Neutrophil (primary cell): ENCODE results near the gene SLIT3.

ENCODE experiments used
- H3K27ac ChIP-seq: fragments of 200-600 bp; sonication (generic); 2 replicates; pipeline ENCODE4 v1.5.1; 2016; ENCODE audit warnings: mild to moderate bottlenecking, moderate library complexity
- H3K27me3 ChIP-seq: fragments of 200-600 bp; sonication (generic); 2 replicates; pipeline ENCODE4 v1.6.0; 2016; ENCODE audit warnings: mild to moderate bottlenecking
- H3K36me3 ChIP-seq: fragments of 200-600 bp; sonication (generic); 2 replicates; pipeline ENCODE4 v1.5.1; 2017
- H3K4me1 ChIP-seq, 2 experiments: fragments of 200-600 bp in 1 of 2; sonication (generic) in 1 of 2; 1 replicate in 1 of 2; 2 replicates in 1 of 2; pipeline versions ENCODE4 v1.5.1 to v1.6.1; 2013 to 2016; ENCODE audit warnings: low read depth in 1 of 2, low read length in 1 of 2, mild to moderate bottlenecking in 1 of 2, moderate library complexity in 1 of 2; ENCODE audit not compliant: control insufficient read depth in 1 of 2, insufficient read depth in 1 of 2
- H3K4me3 ChIP-seq, 2 experiments: fragments of 200-600 bp in 1 of 2; sonication (generic) in 1 of 2; 1 replicate in 1 of 2; 2 replicates in 1 of 2; pipeline ENCODE4 v1.5.1; 2013 to 2016; ENCODE audit warnings: low read depth in 1 of 2, low read length in 1 of 2, mild to moderate bottlenecking in 1 of 2, moderate library complexity in 1 of 2
- H3K9me3 ChIP-seq: fragments of 200-600 bp; sonication (generic); 2 replicates; pipeline ENCODE4 v1.5.1; 2016
- TF ChIP-seq, protein P1 (sequence below): fragments of 200-600 bp; sonication (generic); IDR thresholded peaks from 2 replicates; pipeline ENCODE4 v1.5.1; 2016; ENCODE audit warnings: antibody characterized with exemption

The SLIT3 gene

DNA sequence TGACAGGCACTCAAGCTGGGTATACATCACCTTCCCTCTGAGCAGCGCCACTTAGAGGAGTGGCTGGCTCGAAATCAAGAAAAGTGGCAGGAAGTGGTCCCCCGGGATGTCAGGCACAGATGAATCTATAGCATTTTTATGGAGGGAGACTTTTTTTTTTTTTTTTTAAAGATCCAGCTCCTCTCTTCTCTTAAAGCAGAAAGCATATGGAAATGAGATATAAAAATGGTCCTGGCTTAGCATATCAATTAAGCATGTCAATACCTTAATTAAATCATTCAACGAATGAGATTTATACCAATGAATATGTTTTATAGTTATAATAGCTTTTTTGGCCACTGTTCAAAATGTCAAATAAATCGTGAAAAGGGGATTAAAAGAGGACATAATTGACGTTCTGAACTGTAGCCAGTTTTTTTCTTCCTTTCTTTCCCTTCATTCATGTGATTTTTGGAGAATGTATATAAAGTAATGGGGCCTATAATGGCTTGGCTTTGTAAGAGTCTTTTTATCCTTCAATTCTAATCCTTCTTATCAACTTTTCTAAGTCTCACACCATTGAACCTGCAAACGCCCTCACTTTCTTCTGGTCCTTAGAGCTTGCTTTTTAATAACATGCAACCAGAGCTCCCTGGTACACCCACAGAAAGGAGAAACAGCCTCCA is 402.6 kb downstream of the SLIT3 start:
- TF ChIP-seq, protein P1, sequence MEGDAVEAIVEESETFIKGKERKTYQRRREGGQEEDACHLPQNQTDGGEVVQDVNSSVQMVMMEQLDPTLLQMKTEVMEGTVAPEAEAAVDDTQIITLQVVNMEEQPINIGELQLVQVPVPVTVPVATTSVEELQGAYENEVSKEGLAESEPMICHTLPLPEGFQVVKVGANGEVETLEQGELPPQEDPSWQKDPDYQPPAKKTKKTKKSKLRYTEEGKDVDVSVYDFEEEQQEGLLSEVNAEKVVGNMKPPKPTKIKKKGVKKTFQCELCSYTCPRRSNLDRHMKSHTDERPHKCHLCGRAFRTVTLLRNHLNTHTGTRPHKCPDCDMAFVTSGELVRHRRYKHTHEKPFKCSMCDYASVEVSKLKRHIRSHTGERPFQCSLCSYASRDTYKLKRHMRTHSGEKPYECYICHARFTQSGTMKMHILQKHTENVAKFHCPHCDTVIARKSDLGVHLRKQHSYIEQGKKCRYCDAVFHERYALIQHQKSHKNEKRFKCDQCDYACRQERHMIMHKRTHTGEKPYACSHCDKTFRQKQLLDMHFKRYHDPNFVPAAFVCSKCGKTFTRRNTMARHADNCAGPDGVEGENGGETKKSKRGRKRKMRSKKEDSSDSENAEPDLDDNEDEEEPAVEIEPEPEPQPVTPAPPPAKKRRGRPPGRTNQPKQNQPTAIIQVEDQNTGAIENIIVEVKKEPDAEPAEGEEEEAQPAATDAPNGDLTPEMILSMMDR = no peak
- H3K27ac ChIP-seq = no peak overlapping the region
- no peaks in the 10 kb centered on the region for H3K9me3 ChIP-seq
- H3K4me3 ChIP-seq = no peak overlapping the region
- H3K4me1 ChIP-seq = no peaks in the 10 kb centered on the region
- no peaks in the 10 kb centered on the region for H3K27me3 ChIP-seq
- H3K36me3 ChIP-seq = no peaks in the 10 kb centered on the region

DNA sequence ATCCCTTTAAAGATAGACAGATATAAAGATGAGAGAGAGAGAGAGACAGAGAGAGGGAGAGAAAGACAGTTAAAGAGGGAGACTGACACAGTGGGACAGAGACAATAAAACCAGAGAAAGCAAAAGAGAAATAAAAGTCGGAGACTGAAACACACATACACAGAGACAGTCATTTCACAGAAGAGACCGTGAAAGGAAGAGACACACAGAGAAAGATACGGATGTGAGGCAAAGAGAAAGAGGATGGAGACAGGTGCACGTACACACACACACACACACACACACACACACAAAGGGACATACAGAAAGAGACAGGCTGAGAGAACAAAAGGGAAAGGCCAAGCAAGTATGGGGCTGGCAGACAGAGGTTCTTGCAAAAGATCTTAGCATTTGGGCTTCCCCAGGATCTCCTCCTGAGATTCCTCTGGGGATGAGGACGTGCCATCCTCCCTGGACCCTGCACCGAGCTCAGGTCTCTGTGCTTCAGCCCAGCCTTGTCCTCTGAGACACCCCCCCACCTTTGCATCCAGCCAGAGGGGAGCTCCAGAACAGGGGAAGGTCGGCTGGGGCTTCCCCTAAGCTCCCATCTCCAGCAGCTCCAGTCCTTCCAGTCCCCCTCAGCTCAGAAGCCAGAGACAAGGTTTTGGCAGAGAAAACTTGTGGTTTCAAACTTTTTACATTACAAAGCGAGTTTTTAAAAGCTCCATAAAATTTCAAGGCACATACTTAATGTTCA is 403.4 kb downstream of the SLIT3 start:
- TF ChIP-seq, protein P1 = no peak
- Histone ChIP-seq H3K27me3 (no peaks in the 10 kb centered on the region), H3K36me3 (no peaks in the 10 kb centered on the region), H3K27ac (no peak overlapping the region), H3K4me1 (no peaks in the 10 kb centered on the region), H3K4me3 (no peak overlapping the region), H3K9me3 (no peaks in the 10 kb centered on the region)

GRCh38 chr5:168895295-168896071 is 405.5 kb downstream of the SLIT3 start:
- TF ChIP-seq, protein P1 = no peak
- H3K4me3 ChIP-seq = no peak overlapping the region
- no peaks in the 10 kb centered on the region for H3K4me1 ChIP-seq
- H3K36me3 ChIP-seq = no peaks in the 10 kb centered on the region
- no peaks in the 10 kb centered on the region for H3K9me3 ChIP-seq
- H3K27ac ChIP-seq = no peak overlapping the region
- no peaks in the 10 kb centered on the region for H3K27me3 ChIP-seq

DNA sequence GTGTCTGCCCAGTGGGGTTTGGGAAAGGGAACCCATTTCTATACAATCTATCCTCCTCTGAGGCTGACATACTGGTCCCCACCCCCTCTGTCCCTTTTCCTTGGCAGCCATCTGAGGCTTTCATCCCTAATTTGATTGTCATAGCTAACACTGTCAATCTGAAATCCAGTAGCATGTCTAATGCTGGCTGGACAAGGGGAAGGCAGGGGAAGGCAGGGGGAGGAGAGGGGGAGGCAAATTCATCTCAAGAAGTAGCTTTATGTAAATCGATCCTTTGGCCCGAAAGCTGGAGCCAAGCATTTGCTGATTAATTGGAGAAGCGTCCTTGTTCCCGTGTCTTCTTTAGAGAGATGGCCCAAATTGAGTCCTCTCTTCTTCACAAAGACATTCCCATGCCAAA is 407.7 kb downstream of the SLIT3 start:
- H3K27me3 ChIP-seq = no peaks in the 10 kb centered on the region
- H3K27ac ChIP-seq = no peak overlapping the region
- H3K4me1 ChIP-seq = no peaks in the 10 kb centered on the region
- no peaks in the 10 kb centered on the region for H3K36me3 ChIP-seq
- TF ChIP-seq, protein P1 = no peak
- no peaks in the 10 kb centered on the region for H3K9me3 ChIP-seq
- H3K4me3 ChIP-seq = no peak overlapping the region

DNA sequence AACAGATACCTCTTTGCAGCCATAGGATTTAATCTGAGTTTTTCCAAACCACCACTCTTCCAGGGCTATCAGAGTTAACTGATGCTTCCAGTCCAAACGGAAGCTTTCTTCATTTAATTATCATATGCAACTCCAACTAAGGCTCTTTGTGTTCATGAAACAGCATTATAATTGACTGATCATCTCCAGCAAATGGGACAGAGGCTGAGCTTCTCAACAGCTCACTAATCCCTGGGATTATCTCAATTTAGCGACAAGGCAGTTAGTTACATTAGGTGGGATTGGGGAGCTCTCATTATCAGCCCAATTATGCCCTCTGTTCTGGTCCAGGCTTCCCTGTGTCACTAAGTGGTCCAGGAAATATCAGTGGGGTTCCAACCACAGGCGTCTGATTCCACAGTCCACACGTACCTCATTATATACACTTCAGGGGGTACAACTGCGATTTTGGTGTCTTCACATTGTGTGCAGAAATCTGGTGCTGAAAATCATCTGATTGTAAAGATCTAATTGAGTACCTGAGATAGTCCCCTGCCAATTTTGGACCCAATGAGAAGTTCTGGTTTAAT is 408.2 kb downstream of the SLIT3 start:
- Histone ChIP-seq H3K27me3 (no peaks in the 10 kb centered on the region), H3K27ac (no peak overlapping the region), H3K36me3 (no peaks in the 10 kb centered on the region), H3K9me3 (no peaks in the 10 kb centered on the region), H3K4me3 (no peak overlapping the region), H3K4me1 (no peaks in the 10 kb centered on the region)
- TF ChIP-seq, protein P1 = no peak
